GM12891 (cell line): ENCODE data around the gene DSP.

Experiments used
- POLR2A ChIP-seq: IDR thresholded peaks from 2 replicates; pipeline ENCODE4 v1.6.1; 2011; ENCODE audit warnings: low read depth, low read length, control low read depth
- SPI1 ChIP-seq: IDR thresholded peaks from 2 replicates; pipeline ENCODE4 v1.6.1; 2011; ENCODE audit warnings: low read depth, low read length, control low read depth
- TAF1 ChIP-seq: IDR thresholded peaks from 2 replicates; pipeline ENCODE4 v1.6.1; 2011; ENCODE audit warnings: low read depth, low read length, control low read depth

DNA sequence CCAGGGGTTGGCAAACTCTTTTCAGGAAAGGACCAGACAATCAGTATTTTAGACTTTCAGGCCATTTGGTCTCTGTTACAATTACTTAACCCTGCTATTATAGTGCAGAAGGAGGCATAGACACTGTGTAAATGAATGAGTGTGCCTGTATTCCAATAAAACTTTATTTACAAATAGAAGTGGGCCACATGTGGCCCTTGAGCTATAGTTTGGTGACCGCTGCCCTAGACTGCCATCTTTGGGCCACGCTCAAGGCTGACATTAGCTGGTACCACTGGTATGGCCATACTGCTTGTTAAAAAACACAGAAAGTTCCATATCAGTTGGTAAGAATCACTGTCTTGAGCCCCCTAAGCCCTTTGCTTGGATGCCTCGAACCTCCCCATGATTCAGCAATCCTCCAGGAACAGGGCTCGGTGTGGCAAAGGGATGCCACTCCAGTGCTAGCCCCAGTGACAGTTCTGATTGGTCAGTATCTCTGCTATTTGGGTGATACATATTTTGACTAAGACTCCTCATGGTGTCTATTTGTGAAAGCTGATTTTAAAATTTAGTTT lies 25.2 kb downstream of the DSP start:
- TF ChIP-seq SPI1 (no peak), TAF1 (no peak), POLR2A (no peak)
